K562 (cell line): Measurements from ENCODE around the gene GGACT.

Experiments
- CREB1 ChIP-seq, 2 experiments: sonication (generic) in 1 of 2; formaldehyde crosslinking in 1 of 2; IDR thresholded peaks; 2 replicates each; pipeline versions ENCODE4 v1.6.1 to v1.8.0; 2012 to 2022; ENCODE audit warnings: inconsistent platforms in 1 of 2, mild to moderate bottlenecking in 1 of 2, missing genetic modification reagents in 1 of 2, moderate library complexity in 1 of 2
- CTCF ChIP-seq, 3 experiments: IDR thresholded peaks in 2 of 3; conservative IDR thresholded peaks in 1 of 3; 2 replicates each; pipeline ENCODE4 v1.5.1; 2011 to 2012; ENCODE audit warnings: low read length in 3 of 3, mild to moderate bottlenecking in 3 of 3, control low read depth in 2 of 3, improper control_type of control experiment in 1 of 3, inconsistent platforms in 1 of 3, low read depth in 1 of 3, mixed read lengths in 1 of 3, moderate library complexity in 1 of 3; ENCODE audit not compliant: insufficient read depth in 2 of 3
- GATAD2A ChIP-seq: fragments of 450-650 bp; IDR thresholded peaks from 2 replicates; pipeline ENCODE4 v1.6.1; 2017
- HLTF ChIP-seq: fragments of 450-650 bp; IDR thresholded peaks from 2 replicates; pipeline ENCODE4 v1.6.1; 2016
- MNT ChIP-seq, 2 experiments: fragments of 450-650 bp; conservative IDR thresholded peaks; 2 replicates each; pipeline ENCODE4 v1.6.1; 2017; ENCODE audit warnings: mild to moderate bottlenecking in 2 of 2, moderate library complexity in 2 of 2
- NFYB ChIP-seq: IDR thresholded peaks from 2 replicates; pipeline ENCODE4 v1.6.1; 2011; ENCODE audit warnings: mild to moderate bottlenecking, moderate library complexity; ENCODE audit not compliant: insufficient read length; ENCODE audit errors: extremely low read depth
- PCBP1 ChIP-seq: fragments of 200-400 bp; formaldehyde crosslinking; IDR thresholded peaks from 2 replicates; pipeline ENCODE4 v1.6.1; 2018; ENCODE audit warnings: mild to moderate bottlenecking, low read depth, low read length; ENCODE audit not compliant: poor library complexity, severe bottlenecking
- RBBP5 ChIP-seq: fragments of 200-600 bp; sonication (generic); IDR thresholded peaks from 2 replicates; pipeline ENCODE4 v1.6.1; 2012; ENCODE audit warnings: borderline replicate concordance, mild to moderate bottlenecking, low read length, control low read depth, inconsistent platforms; ENCODE audit not compliant: insufficient read depth, poor library complexity, severe bottlenecking
- STAG1 ChIP-seq: sonication (generic); formaldehyde crosslinking; IDR thresholded peaks from 2 replicates; pipeline ENCODE4 v1.5.0; 2020; ENCODE audit warnings: missing genetic modification reagents, borderline replicate concordance
- TRIM24 ChIP-seq, 2 experiments: fragments of 450-650 bp; IDR thresholded peaks; 2 replicates each; pipeline ENCODE4 v1.6.1; 2016

- no peak for TF ChIP-seq CTCF (IDR thresholded peaks at IDR 0.05 in 2 of 3, conservative IDR thresholded peaks at IDR 0.05 in 1 of 3; ENCODE audit: insufficient read depth in 2 of 3, low read depth in 1 of 3, low read length in 3 of 3)
- no peak for TF ChIP-seq CREB1 (IDR thresholded peaks at IDR 0.05)
- no peak for TF ChIP-seq CREB1 (CRISPR knock-in tag; IDR thresholded peaks at IDR 0.05)
- no peak for TF ChIP-seq RBBP5
- TF ChIP-seq PCBP1: no peak
- TF ChIP-seq TRIM24 (IDR thresholded peaks at IDR 0.05): no peak
- TF ChIP-seq GATAD2A: no peak
- no peak for TF ChIP-seq STAG1 (CRISPR knock-in tag)
- no peak for TF ChIP-seq MNT (conservative IDR thresholded peaks at IDR 0.05)
- TF ChIP-seq NFYB: no peak
- TF ChIP-seq HLTF: no peak
These were observed 24.8 kb downstream of the GGACT start for GRCh38 chr13:100563779-100564178.
